Lower leg skin (tissue), 3 donors: ENCODE data around the gene DPEP2.

Experiments used
- CTCF ChIP-seq, 3 donors: fragments of 450-650 bp; IDR thresholded peaks; one replicate each; pipeline ENCODE4 v1.5.1; 2016; ENCODE audit warnings: antibody characterized with exemption in 3 of 3, mild to moderate bottlenecking in 3 of 3, moderate library complexity in 2 of 3
- POLR2A ChIP-seq, 2 donors: fragments of 450-650 bp; IDR thresholded peaks; one replicate each; pipeline ENCODE4 v1.6.1; 2016 to 2017; ENCODE audit warnings: antibody characterized with exemption in 2 of 2, mild to moderate bottlenecking in 1 of 2, moderate library complexity in 1 of 2

GRCh38 chr16:67943619-67944504 lies 55.4 kb downstream of the DPEP2 start, which contains the start of gene LCAT:
- TF ChIP-seq CTCF (IDR thresholded peaks at IDR 0.05) (no peak), POLR2A (IDR thresholded peaks at IDR 0.05) (no peak)
